Stimulated activated naive CD4-positive, alpha-beta T cell (primary cell): ENCODE results near the gene GPR180.

ENCODE experiments used
- DNase-seq, 6 experiments: peaks; one replicate each; lab custom pipeline; 2025; lab: John Stamatoyannopoulos, UW

GPR180 gene

DNA sequence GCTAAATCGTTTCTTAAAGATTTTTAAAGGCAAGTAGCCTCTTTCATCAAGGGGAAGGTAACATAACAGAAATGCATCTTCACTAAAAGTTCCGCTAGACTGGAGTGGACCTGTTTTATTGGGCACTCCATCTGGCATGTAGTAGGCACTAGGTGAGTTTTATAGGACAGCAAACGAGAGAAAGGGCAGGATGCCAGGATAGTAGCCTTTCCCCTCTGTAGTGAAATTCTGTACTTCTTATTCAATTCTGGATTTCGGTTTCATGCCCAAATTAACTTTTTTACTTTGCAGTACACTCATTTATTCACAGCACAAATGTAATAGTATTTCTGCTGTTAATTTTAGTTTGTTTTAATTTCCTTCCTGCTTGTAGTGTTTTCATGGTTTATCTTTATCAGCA lies 45.2 kb downstream of the GPR180 start:
- no peak for DNase-seq

DNA sequence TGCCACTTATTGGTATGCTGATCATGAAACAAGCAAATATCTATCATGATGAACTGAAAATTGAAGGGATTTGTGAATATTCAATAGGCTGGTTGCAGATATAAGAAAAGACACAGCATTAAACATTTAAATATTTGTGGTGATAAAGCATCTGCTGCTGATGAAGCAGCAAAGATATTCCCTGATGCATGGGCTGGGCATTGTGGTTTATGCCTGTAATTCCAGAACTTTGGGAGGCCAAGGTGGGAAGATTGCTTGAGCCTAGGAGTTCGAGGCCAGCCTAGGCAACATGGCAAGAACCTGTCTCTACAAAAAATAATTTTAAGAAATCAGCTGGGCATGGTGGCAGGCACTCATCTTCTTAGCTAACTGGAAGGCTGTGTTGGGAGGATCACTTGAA lies 54.5 kb downstream of the GPR180 start:
- no peak for DNase-seq

DNA sequence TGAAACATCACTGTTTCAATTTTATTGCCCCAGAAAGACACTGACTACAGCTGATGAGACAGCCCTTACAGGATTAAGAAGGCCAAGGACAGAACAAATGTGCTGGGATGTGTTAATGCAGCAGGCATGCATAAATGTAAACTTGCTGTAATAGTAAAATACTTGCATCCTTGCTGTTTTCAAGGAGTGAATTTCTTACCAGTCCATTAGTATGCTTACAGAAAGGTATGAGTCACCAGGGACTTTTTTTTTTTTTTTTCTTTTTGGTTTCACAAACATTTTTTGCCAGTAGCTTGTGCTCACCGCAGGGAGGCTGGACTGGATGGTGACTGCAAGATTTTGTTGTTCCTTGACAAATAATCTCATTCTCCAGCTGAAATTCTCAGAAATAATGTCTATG lies 55.1 kb downstream of the GPR180 start:
- no peak for DNase-seq

DNA sequence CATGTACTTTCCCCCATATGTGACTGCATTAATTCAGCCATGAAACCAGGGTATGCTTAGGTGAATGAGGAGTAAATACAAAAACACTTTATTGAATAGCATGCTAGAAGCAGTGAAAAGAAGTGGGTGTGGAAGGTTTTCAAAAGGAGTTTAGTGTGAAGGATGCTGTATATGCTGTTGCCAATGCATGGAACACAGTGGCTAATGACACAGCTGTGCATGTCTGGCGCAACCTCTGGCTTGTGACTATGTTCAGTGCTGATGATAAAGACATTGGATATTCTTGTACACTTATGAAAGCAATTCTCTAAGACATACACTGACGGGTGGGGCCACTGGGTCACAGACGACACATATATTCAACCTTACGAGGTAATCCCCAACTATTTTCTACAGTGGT lies 55.5 kb downstream of the GPR180 start:
- DNase-seq, result no peak

DNA sequence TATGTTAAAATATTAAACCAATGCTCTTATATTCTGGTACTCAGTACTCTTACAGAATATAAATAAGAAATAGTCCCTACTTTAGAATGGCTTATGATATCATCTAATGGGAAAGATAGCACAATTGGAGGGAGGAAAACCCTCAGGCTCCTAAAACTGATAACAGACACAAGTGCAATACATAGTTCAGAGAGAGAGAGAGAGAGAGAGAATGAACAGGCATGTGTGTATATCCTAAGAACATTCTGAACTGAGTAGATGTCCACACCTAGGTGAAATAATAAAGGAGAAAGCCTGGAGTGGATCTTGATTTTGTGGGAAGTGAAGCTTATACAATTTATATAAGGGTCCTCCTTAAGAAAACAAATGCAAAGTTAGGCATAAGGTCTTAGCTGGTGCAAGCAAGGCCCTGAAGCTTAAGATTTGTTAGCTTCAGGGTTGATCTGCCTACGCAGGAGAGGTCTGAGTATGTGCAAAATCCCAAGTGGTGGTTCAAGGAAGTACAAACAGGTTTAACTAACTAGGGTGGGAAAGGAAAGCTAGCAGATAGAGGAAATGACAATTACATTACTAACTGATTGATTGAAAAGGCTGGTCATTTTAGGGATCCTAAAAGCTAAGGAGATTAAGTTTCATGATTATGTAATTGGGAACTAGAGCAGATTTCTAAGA lies 57.4 kb downstream of the GPR180 start:
- DNase-seq, result no peak

DNA sequence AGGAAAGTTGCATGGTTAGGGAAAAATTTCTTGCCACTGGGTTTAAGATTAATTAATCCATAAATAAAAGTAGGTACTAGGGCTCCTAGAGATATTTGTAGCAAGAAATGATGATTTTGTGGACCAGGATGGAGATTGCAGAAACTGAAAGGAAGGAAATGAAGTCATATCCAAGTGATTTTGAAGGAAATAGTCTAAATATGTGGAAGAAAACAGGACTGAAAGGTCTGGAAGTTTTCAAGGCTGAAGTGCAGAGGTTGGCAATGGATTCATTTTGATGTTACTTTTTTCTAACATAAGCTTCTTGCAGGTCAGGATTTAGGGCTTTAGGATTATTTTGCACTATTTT lies 57.9 kb downstream of the GPR180 start:
- DNase-seq, result no peak

DNA sequence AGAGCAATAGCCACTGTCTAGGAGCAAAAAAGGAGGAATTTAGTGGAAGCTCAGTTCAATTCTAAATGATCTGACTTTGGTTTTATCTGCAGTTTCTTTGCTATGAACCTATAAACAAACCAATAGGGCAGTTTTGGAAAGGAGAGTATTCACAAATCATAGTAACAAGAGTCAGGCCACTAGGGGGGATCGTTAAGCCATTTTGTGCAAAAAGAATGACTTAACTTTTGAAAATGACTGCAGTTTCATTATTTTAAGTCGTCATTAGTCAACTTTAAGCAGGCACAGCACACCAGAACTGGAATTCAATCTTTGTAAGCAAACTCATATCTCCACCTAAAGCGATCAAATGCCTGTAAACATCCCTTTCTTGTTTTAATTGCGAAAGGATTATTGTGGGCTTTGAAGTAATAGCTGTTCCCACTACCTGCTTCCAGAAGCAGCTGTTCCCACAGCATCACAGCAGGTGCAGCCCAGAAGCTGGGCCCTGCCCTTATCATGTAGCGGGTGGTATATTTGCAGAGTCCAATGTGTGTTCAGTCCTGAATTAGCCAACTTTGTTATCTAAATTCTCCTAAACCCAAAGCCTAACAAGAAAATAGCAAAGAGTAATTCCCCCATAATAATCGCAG lies 59.2 kb downstream of the GPR180 start:
- DNase-seq, result no peak

DNA sequence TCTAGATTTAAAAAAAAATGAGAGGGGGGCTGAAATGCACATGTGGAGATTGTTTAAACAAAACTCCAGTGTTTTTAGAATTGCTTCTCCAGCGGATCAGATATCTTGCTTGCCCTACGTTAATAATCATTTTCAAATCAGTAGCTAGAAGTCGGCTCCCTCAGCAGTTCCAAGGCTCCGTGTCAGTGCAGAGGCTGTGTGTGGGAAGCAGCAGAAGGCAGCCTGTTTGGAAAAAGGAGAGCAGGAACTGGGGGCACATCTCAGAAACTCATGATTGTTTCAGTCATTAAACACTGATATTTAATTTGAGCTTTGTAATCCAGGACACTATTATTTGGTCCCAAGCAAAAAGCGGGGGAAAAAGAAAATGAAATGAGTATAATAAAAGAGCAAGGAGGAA lies 59.7 kb downstream of the GPR180 start:
- no peak for DNase-seq

DNA sequence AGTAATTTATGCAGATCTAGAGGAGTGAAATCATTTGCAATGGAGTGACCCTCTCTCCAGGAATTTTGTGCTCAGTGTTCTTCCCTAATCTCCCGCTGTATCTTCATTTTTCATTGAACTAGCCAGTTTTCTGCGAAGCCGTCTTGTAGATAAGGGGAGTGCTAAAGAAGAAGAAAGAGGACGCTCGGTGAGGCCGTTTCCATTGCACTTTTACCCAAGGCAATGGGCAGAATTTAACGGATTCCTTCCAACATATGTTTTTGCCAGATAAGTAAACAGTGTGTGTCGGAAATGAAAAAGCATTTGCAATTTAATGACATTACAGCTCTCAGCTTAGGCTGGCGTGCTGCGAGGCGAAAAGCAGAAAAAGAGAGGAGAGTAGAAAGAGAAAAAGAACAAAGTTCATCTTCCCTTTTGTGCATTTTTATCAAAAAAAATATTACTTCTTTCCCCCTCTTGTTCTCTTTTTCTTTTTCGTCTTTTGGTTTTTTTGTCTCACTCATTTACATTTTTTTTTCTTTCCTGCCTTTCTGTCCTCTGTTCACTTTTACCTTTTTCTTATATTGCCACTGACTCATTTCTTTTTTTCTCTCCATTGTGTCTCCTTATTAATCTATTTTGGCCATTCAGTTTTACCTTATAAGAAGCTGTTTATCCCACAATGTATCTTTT lies 60.8 kb downstream of the GPR180 start:
- no peak for DNase-seq

DNA sequence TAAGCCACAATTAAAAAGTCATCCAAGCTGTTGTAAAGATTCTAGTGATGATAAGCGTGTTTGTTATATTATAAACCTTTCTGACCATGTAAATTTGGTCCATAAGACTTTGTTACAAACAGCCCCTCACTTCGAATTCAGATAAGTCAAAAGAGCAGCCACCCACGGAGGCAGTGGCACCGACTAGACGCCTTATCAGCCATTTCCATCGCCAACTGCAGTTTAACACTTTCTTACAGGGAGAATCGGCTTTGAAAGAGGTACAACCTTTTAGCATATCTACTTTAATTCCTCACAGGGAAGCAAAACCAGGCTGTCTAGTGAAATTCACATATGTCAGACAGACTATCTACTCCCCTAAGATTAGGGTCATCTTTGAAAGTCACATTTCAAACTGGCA lies 63.2 kb downstream of the GPR180 start:
- no peak for DNase-seq

DNA sequence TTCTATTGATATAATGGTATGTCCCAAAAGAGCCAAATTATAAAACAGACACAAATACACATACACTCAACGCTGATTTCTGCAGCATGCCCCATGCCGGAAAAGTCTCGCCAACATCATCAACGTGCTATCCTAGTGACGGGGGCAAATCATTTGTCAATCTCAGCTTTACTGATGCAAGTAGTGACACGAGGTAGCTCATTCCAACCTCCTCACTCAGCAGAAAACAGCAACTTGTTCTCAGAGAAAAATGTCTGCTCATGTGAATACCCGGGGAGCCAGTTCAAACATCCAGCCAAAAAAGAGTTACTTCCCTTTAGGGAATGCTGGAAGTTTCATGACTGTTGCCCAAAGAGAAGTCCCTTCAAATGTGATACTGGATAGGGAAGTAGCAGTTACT lies 64.4 kb downstream of the GPR180 start:
- DNase-seq, result no peak

DNA sequence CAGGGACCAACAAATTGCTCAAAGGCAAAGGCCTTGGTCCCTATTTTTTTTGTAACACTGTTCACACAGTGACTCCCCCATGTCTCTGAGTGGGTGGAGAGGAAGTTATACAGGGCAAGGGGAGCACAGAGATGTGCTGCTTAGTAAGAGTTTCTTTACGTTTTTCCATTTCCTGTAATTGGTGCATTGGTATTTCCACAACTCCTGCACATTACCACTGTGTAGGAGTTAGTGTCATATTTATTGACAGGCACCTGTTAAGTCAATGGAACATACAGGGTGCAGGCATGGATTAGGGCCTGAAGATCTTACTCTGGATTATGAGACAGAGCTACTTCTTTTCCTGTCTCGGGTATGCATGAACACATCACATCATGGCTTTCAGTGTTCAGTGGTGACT lies 65.5 kb downstream of the GPR180 start:
- DNase-seq, result no peak

DNA sequence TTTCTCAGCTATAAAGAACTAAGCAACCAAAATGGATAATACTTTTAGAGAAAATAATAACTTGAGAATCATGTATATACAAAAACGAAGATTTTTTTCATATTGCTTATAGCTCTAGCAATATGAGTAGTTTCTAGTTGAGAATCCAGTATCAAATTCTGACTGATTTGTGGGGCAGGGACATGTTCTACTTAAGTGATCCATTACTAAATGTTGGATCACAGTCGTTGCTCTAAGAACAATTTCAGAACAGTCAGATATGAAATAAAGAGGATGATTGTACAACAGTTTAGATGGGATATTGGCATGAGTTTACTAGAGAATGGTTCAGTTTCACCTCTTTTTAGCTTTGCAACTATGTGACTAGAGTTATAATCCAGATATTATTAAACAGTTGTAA lies 70.7 kb downstream of the GPR180 start:
- no peak for DNase-seq

DNA sequence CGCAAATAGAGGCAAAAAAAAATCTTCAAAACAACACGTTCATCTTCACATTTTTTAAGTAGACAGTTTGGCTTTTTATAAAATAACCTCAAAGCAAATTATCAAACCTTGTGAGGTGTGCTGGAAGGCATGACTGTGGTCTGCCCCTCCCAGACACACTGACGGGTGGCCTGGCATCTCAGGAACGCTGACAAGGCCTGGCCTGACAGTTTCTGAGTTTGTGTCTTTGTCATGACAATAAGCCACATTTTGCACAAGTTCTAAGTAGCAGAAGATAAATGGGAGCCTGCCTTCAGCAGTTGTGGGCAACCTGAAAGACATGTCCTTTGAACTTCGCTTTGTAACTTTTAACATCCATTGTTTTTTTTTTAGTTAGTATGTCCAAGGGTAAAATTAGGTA lies 72.2 kb downstream of the GPR180 start:
- no peak for DNase-seq

DNA sequence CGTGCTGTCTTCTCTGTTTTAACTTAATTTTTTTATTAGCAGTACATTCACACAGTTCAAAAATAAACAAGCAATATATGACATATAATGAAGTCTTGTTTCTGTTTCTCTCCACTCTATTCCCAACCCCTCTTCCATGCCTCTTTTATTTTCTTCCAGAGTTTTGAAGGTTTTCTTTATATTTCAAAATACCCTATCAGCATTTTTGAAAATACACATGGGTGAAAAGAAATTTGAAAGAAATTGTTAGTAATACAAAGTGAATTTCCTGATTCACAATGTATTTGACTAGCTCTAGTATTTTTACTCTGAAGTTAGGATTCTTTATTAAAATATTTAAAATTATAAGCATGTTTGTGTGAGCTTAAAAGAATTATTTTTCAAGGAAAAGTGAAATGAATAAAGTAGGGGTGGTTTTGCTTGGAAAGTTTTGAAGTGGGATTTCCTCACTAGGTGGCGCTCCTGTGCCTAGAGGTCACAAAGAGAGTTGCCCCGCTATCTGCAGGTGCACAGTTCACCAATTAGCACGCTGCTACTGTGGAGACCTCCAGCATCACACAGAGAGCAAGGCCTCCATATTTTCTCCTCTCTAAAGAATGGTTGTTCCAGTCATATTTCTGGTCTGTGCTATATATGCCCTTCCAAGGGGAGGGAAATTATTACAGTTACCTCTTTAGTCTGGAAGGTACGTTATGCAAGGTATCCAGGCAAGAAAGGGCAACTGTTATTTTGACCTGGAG lies 73.1 kb downstream of the GPR180 start:
- DNase-seq, result peak; percentile 0 to 43 (median 10)

DNA sequence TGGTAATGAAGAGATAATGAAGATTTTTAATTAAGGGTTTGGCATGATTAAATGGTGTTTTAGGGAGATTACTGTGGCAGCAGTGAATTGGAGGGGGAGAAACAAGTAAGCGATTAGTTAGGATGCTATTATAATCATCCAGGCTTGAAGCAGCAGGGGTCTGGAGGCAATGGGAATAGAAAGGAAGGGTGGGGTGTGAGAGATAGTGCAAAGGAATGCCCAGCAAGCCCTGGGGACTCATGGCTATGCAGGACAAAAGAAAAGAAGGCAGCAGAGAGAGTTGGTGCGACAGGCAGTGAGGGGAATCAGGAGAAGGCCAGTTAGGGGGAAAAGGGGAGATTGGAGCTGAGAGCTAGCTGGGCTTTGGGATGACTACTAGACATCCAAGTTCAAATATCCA lies 76.1 kb downstream of the GPR180 start:
- no peak for DNase-seq

DNA sequence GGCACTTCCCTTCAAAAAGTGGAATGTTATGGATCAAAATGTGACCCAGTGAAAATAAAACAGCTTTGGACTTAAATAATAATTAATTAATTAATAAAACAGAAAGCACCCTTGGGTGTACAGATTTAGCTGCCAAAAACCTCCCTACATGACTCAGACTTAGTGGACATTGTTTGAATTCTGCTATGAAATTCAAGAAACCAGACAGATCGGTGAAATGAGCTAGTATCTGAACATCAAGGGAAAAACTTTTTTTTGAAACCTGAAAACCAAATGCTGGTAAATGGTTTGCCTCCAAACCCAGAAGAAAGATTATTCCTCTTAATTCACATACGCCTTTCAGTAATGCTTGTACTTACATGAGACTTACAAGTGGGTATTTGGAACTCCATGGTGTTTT lies 77.2 kb downstream of the GPR180 start:
- no peak for DNase-seq

DNA sequence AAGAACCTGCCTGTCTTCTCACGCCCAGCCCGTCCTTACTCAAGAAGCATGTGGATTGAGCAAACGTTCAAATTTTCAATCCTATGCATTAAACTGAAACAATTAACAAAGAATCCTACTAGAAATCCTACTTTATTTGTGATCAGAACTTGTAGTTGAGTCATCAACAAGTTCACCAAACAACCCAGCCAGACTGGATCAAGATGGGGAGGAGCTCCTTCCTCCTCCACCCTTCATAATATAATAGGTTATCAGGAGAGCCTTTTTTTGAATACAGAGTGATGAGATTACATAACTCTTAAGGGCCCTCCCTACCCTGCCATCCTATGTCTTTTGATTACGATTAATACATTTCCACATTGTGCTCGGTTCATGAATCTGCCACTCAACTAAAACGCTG lies 78.0 kb downstream of the GPR180 start:
- DNase-seq, result no peak

DNA sequence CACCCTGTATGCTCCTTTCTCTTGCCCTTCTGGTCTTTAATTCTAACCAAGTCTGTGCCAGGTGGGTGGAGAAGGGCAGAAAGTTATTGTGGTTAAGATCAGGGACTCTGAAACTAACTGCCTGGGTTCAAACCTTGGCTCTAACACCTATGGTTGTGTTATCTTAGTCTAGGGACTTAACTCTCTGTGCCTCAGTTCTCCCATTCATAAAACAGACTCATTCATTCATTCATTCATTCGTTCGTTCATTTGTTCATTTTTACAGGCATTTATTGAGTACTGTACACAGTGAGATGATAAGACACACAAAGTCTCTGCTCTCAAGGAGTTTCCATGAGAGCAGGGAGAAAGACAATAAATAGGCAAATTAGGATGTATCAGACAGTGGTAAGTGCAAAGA lies 80.6 kb downstream of the GPR180 start:
- no peak for DNase-seq

DNA sequence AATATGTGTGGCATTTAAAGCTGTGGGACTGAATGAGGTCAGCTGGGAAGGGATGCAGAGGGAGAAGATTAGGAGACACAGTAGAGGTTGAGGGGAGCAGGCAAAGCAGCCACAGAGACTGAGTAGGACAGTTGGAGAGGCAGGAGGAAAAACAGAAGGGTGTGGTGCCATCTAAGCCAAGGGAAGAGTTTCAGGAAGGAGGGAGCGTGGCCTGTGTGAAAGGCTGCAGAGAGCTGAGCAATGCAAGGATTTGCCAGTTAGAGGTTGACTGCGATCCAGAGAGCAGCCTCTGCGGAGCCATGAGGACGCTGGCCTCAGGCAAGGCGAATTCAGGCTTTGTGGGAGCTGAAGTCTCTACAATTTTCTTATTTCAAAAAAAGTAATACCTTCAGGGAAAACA lies 81.8 kb downstream of the GPR180 start:
- no peak for DNase-seq
